SK-N-SH (cell line): ENCODE results near the gene KIF19.

ENCODE experiments used
- CTCF ChIP-seq: fragments of 200-600 bp; sonication (generic); IDR thresholded peaks from 2 replicates; pipeline ENCODE4 v1.6.1; 2017; ENCODE audit warnings: antibody characterized with exemption, mild to moderate bottlenecking, moderate library complexity
- MXI1 ChIP-seq: IDR thresholded peaks from 2 replicates; pipeline ENCODE4 v1.6.1; 2012; ENCODE audit warnings: mild to moderate bottlenecking, low read depth, low read length, improper control_type of control experiment
- PBX3 ChIP-seq: IDR thresholded peaks from 2 replicates; pipeline ENCODE4; 2012
- RCOR1 ChIP-seq: fragments of 150-350 bp; IDR thresholded peaks from 2 replicates; pipeline ENCODE4 v1.6.1; 2017; ENCODE audit warnings: antibody characterized with exemption, low read length
- SIN3A ChIP-seq: IDR thresholded peaks from 2 replicates; pipeline ENCODE4 v1.6.1; 2012; ENCODE audit warnings: low read depth, mild to moderate bottlenecking, low read length, moderate library complexity, borderline replicate concordance

- TF ChIP-seq CTCF (peak; percentile 63), PBX3 (no peak), RCOR1 (no peak), MXI1 (no peak), SIN3A (no peak)
Measured at GRCh38 chr17:74368341-74369081, 42.5 kb downstream of the KIF19 start.
